Liver (tissue), 9 donors: ENCODE results near the gene PALD1. TPM values are rescaled to one million over a fixed set of nuclear protein-coding genes. Genes with fewer than 3 reads are reported as not detected.

ENCODE experiments used
- DNase-seq: peaks from one replicate; pipeline ENCODE4 v3.0.0-alpha.2; 2017; ENCODE audit warnings: low spot score
- H3K27ac ChIP-seq, 2 donors: one replicate each; pipeline ENCODE4 v1.7.0; 2013; ENCODE audit warnings: inconsistent platforms in 2 of 2, low read length in 2 of 2, control low read depth in 1 of 2, low read depth in 1 of 2, mild to moderate bottlenecking in 1 of 2
- H3K27me3 ChIP-seq, 4 donors: one replicate each; pipeline versions ENCODE4 v1.6.1 to v1.7.0; 2013; ENCODE audit warnings: low read length in 3 of 4, inconsistent platforms in 1 of 4, mild to moderate bottlenecking in 1 of 4, moderate library complexity in 1 of 4; ENCODE audit not compliant: control insufficient read depth in 4 of 4, insufficient read depth in 4 of 4
- H3K36me3 ChIP-seq, 4 donors: one replicate each; pipeline versions ENCODE4 v1.6.1 to v1.7.0; 2013; ENCODE audit warnings: low read length in 3 of 4, mild to moderate bottlenecking in 3 of 4, low read depth in 1 of 4, moderate library complexity in 1 of 4; ENCODE audit not compliant: control insufficient read depth in 4 of 4, insufficient read depth in 3 of 4
- H3K4me1 ChIP-seq, 4 donors: one replicate each; pipeline versions ENCODE4 v1.6.1 to v1.7.0; 2013; ENCODE audit warnings: low read length in 3 of 4, mild to moderate bottlenecking in 3 of 4, moderate library complexity in 1 of 4; ENCODE audit not compliant: control insufficient read depth in 4 of 4, insufficient read depth in 4 of 4
- H3K4me3 ChIP-seq, 3 donors: one replicate each; pipeline versions ENCODE4 v1.6.1 to v1.7.0; 2013; ENCODE audit warnings: low read length in 3 of 3, control low read depth in 1 of 3, low read depth in 1 of 3, mild to moderate bottlenecking in 1 of 3
- H3K9ac ChIP-seq, 2 donors: one replicate each; pipeline ENCODE4 v1.7.0; 2013; ENCODE audit warnings: low read length in 2 of 2, mild to moderate bottlenecking in 2 of 2, moderate library complexity in 2 of 2, control low read depth in 1 of 2, low read depth in 1 of 2
- H3K9me3 ChIP-seq, 4 donors: one replicate each; pipeline versions ENCODE4 v1.6.1 to v1.7.0; 2013; ENCODE audit warnings: low read length in 3 of 4; ENCODE audit not compliant: control insufficient read depth in 4 of 4
- ATF3 ChIP-seq: IDR thresholded peaks from 2 replicates; pipeline ENCODE4 v1.6.1; 2016; ENCODE audit warnings: antibody characterized with exemption
- EGR1 ChIP-seq, 2 donors: IDR thresholded peaks; 2 replicates each; pipeline ENCODE4 v1.6.1; 2016 to 2018; ENCODE audit warnings: antibody characterized with exemption in 2 of 2, low read depth in 2 of 2
- FOXA1 ChIP-seq: IDR thresholded peaks from 2 replicates; pipeline ENCODE4 v1.6.1; 2016; ENCODE audit warnings: antibody characterized with exemption
- FOXA2 ChIP-seq: IDR thresholded peaks from 2 replicates; pipeline ENCODE4 v1.6.1; 2016; ENCODE audit warnings: antibody characterized with exemption
- GABPA ChIP-seq, 2 donors: IDR thresholded peaks in 1 of 2; conservative IDR thresholded peaks in 1 of 2; 2 replicates each; pipeline ENCODE4 v1.6.1; 2016; ENCODE audit warnings: antibody characterized with exemption in 2 of 2, mild to moderate bottlenecking in 1 of 2, moderate library complexity in 1 of 2
- HNF4A ChIP-seq, 2 donors: conservative IDR thresholded peaks; 2 replicates each; pipeline ENCODE4 v1.6.1; 2016; ENCODE audit warnings: antibody characterized with exemption in 2 of 2, mild to moderate bottlenecking in 2 of 2
- HNF4G ChIP-seq: IDR thresholded peaks from 2 replicates; pipeline ENCODE4 v1.6.1; 2016; ENCODE audit warnings: antibody characterized with exemption
- MAX ChIP-seq: IDR thresholded peaks from 2 replicates; pipeline ENCODE4 v1.6.1; 2016; ENCODE audit warnings: antibody characterized with exemption
- NR2F2 ChIP-seq: IDR thresholded peaks from 2 replicates; pipeline ENCODE4 v1.6.1; 2016; ENCODE audit warnings: antibody characterized with exemption
- REST ChIP-seq: IDR thresholded peaks from 2 replicates; pipeline ENCODE4 v1.6.1; 2016; ENCODE audit warnings: antibody characterized with exemption, mild to moderate bottlenecking
- RXRA ChIP-seq, 2 donors: IDR thresholded peaks; 2 replicates each; pipeline ENCODE4 v1.6.1; 2017 to 2018; ENCODE audit warnings: antibody characterized with exemption in 2 of 2, mild to moderate bottlenecking in 1 of 2
- SP1 ChIP-seq: IDR thresholded peaks from 2 replicates; pipeline ENCODE4 v1.6.1; 2018; ENCODE audit warnings: antibody characterized with exemption, mild to moderate bottlenecking
- TAF1 ChIP-seq: conservative IDR thresholded peaks from 2 replicates; pipeline ENCODE4 v1.6.1; 2016; ENCODE audit warnings: antibody characterized with exemption, mild to moderate bottlenecking
- YY1 ChIP-seq: IDR thresholded peaks from 2 replicates; pipeline ENCODE4 v1.6.1; 2016; ENCODE audit warnings: antibody characterized with exemption, mild to moderate bottlenecking
- ZBTB33 ChIP-seq: IDR thresholded peaks from 2 replicates; pipeline ENCODE4 v1.6.1; 2016; ENCODE audit warnings: antibody characterized with exemption
- WGBS: extraction: QIAGEN DNeasy Blood & Tissue Kit; methylation state at CpG from one replicate; pipeline ENCODE4 v1.1.7; 2013; 5-methylcytosine and 5-hydroxymethylcytosine counted together
- polyA plus RNA-seq, 2 donors: library from polyadenylated mRNA; stranded (reverse) in 1 of 2; unstranded in 1 of 2; fragments of 200-250 nt in 1 of 2; fragments of >200 nt in 1 of 2; fragmentation: Nextera tagmentation in 1 of 2; extraction: Ambion mirVana in 1 of 2; gene quantifications; one replicate each; pipeline versions ENCODE4 v1.2.1 to v1.2.3, GENCODE V29; 2013 to 2015
- total RNA-seq, 2 donors: library from RNA; depleted of rRNA; stranded (reverse); fragments of >200 nt; gene quantifications; one replicate each; pipeline ENCODE4 v1.2.3, GENCODE V29; 2014
- TF ChIP-seq, protein P1 (sequence below): fragments of 150-350 bp; IDR thresholded peaks from 2 replicates; pipeline ENCODE4 v1.5.1; 2017; ENCODE audit warnings: improper control_type of control experiment, low read depth, low read length; ENCODE audit not compliant: missing input control
- donor health status: healthy.
- donor health status: healthy.
- donor health status: healthy.
- donor health status: healthy.
- donor health status: healthy.

The PALD1 gene
- total and polyA plus RNA-seq, 4 donors = 0.72 to 4.2 (median 1.4) TPM

- H3K36me3 ChIP-seq = no peaks in the 10 kb centered on the region
- WGBS = 89% methylated on average over 4 of the region's 4 CpGs
- TF ChIP-seq NR2F2 (no peak), ATF3 (no peak), GABPA (IDR thresholded peaks at IDR 0.05 in 1 of 2, conservative IDR thresholded peaks at IDR 0.05 in 1 of 2) (no peak), RXRA (IDR thresholded peaks at IDR 0.05) (no peak), ZBTB33 (no peak), FOXA2 (no peak)
Observed at GRCh38 chr10:70528314-70528713, 49.7 kb downstream of the PALD1 start.

GRCh38 chr10:70528741-70529362, 50.3 kb downstream of the PALD1 start:
- H3K27me3 ChIP-seq = no peaks in the 10 kb centered on the region
- no peaks in the 10 kb centered on the region for H3K4me1 ChIP-seq
- no peak overlapping the region for H3K9ac ChIP-seq
- DNase-seq = no peak
- H3K4me3 ChIP-seq = no peak overlapping the region
- no peaks in the 10 kb centered on the region for H3K9me3 ChIP-seq
- no peak overlapping the region for H3K27ac ChIP-seq
- H3K36me3 ChIP-seq = no peaks in the 10 kb centered on the region
- TF ChIP-seq EGR1 (IDR thresholded peaks at IDR 0.05; ENCODE audit: low read depth in 2 of 2) = no peak
- TF ChIP-seq, protein P1, sequence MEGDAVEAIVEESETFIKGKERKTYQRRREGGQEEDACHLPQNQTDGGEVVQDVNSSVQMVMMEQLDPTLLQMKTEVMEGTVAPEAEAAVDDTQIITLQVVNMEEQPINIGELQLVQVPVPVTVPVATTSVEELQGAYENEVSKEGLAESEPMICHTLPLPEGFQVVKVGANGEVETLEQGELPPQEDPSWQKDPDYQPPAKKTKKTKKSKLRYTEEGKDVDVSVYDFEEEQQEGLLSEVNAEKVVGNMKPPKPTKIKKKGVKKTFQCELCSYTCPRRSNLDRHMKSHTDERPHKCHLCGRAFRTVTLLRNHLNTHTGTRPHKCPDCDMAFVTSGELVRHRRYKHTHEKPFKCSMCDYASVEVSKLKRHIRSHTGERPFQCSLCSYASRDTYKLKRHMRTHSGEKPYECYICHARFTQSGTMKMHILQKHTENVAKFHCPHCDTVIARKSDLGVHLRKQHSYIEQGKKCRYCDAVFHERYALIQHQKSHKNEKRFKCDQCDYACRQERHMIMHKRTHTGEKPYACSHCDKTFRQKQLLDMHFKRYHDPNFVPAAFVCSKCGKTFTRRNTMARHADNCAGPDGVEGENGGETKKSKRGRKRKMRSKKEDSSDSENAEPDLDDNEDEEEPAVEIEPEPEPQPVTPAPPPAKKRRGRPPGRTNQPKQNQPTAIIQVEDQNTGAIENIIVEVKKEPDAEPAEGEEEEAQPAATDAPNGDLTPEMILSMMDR = no peak
- no peak for TF ChIP-seq NR2F2
- no peak for TF ChIP-seq ZBTB33
- no peak for TF ChIP-seq REST
- TF ChIP-seq FOXA1 = no peak
- no peak for TF ChIP-seq TAF1
- TF ChIP-seq SP1 = no peak
- TF ChIP-seq MAX = no peak
- no peak for TF ChIP-seq RXRA (IDR thresholded peaks at IDR 0.05)
- no peak for TF ChIP-seq HNF4G
- TF ChIP-seq FOXA2 = no peak
- no peak for TF ChIP-seq HNF4A (conservative IDR thresholded peaks at IDR 0.05)
- no peak for TF ChIP-seq ATF3
- TF ChIP-seq YY1 = no peak
- 81% methylated on average over 10 of the region's 10 CpGs for WGBS

More at GRCh38 chr10:70528314-70528713, 49.7 kb downstream of the PALD1 start:
- no peaks in the 10 kb centered on the region for H3K9me3 ChIP-seq
- H3K27ac ChIP-seq = no peak overlapping the region
- H3K27me3 ChIP-seq = no peaks in the 10 kb centered on the region
- no peak for DNase-seq
- no peak overlapping the region for H3K4me3 ChIP-seq
- H3K4me1 ChIP-seq = no peaks in the 10 kb centered on the region
- H3K9ac ChIP-seq = no peak overlapping the region
